Transverse colon (tissue), 3 donors: ENCODE data around the gene ZNF446.

Experiments used
- EP300 ChIP-seq: sonication (generic); formaldehyde crosslinking; IDR thresholded peaks from one replicate; pipeline ENCODE4 v1.6.1; 2017; ENCODE audit warnings: antibody characterized with exemption, low read depth
- POLR2A ChIP-seq: fragments of 450-650 bp; IDR thresholded peaks from one replicate; pipeline ENCODE4 v1.6.1; 2016; ENCODE audit warnings: antibody characterized with exemption, mild to moderate bottlenecking, moderate library complexity
- TF ChIP-seq, protein P1 (sequence below), 5 experiments: fragments of 200-600 bp in 3 of 5; fragments of 450-650 bp in 2 of 5; sonication (generic) in 3 of 5; IDR thresholded peaks; 1 replicate in 2 of 5; 2 replicates in 3 of 5; pipeline ENCODE4 v1.5.1; 2016 to 2017; ENCODE audit warnings: antibody characterized with exemption in 5 of 5, inconsistent platforms in 3 of 5, mild to moderate bottlenecking in 2 of 5, moderate library complexity in 1 of 5

DNA sequence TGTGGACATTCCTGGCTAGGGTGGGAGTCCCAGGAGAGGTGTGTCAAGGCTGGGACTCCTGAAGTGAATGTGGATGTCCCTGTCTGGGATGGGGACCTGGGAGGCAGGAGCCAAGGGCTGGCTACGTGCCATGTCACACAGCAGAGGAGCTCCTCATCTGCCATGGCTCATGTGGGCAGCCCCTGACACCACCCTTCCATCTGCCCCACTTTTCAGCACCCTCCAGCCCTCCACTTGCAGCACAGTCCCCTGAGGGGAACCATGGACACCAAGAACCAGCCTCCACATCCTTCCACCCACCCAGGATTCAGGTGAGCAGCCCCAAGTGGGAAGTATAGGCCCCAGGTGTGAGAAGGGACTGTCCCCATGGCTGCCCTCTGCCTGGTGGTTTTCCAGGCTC lies 1.7 kb downstream of the ZNF446 start:
- TF ChIP-seq, protein P1, sequence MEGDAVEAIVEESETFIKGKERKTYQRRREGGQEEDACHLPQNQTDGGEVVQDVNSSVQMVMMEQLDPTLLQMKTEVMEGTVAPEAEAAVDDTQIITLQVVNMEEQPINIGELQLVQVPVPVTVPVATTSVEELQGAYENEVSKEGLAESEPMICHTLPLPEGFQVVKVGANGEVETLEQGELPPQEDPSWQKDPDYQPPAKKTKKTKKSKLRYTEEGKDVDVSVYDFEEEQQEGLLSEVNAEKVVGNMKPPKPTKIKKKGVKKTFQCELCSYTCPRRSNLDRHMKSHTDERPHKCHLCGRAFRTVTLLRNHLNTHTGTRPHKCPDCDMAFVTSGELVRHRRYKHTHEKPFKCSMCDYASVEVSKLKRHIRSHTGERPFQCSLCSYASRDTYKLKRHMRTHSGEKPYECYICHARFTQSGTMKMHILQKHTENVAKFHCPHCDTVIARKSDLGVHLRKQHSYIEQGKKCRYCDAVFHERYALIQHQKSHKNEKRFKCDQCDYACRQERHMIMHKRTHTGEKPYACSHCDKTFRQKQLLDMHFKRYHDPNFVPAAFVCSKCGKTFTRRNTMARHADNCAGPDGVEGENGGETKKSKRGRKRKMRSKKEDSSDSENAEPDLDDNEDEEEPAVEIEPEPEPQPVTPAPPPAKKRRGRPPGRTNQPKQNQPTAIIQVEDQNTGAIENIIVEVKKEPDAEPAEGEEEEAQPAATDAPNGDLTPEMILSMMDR (IDR thresholded peaks at IDR 0.05) = no peak
- TF ChIP-seq POLR2A (no peak), EP300 (no peak)
